HCT116 (cell line): Measurements from ENCODE around the gene OR10T2. TPM values are rescaled to one million over a fixed set of nuclear protein-coding genes. Genes with fewer than 3 reads are reported as not detected.

ENCODE experiments used
- ATAC-seq: fragments of 200-7000 bp; cut with Tn5 transposase; 2 replicates; pipeline ENCODE4 v1.9.1; 2020; ENCODE audit warnings: mild to moderate bottlenecking, moderate library complexity
- BruUV-seq: library from RNA; stranded (reverse); fragments of 400-500 nt; replicated peaks from 2 replicates; lab custom pipeline; 2021; lab: Mats Ljungman, UMichigan
- CTCF ChIA-PET: fragments of 300-600 bp; sonication (Branson Sonifier 250); formaldehyde crosslinking; loops from one replicate; lab custom pipeline; 2021; ENCODE audit warnings: antibody characterized with exemption; lab: Charles Lee
- POLR2A ChIA-PET: fragments of 300-600, 350-600 bp; sonication (Branson Sonifier 250); formaldehyde crosslinking; loops from one replicate; lab custom pipeline; 2021; ENCODE audit warnings: antibody characterized with exemption; lab: Charles Lee
- RAD21 ChIA-PET, 2 experiments: fragments of 300-600 bp; sonication (Branson Sonifier 250); formaldehyde crosslinking; loops; one replicate each; lab custom pipeline; 2023; ENCODE audit warnings: low total read pairs in 2 of 2; ENCODE audit not compliant: uncharacterized antibody in 2 of 2, unreplicated experiment in 2 of 2, low non-redundant PET in 1 of 2; lab: Charles Lee
- DNase-seq: peaks from one replicate; pipeline ENCODE4 v3.0.0-alpha.2; 2010; ENCODE audit warnings: low read depth, low spot score
- H2AFZ ChIP-seq: fragments of 200-600 bp; shearing (Covaris generic), sonication (generic); 2 replicates; pipeline ENCODE4 v1.6.1; 2017; ENCODE audit warnings: low read depth, mixed run types, mixed read lengths, antibody characterized with exemption, low read length; ENCODE audit not compliant: poor library complexity, severe bottlenecking
- H3K27ac ChIP-seq: 2 replicates; pipeline ENCODE4 v1.5.1; 2012; ENCODE audit warnings: low read depth, low read length
- H3K27me3 ChIP-seq: fragments of 200-600 bp; sonication (generic); 2 replicates; pipeline ENCODE4 v1.6.1; 2016; ENCODE audit warnings: mixed run types, low read length, mixed read lengths; ENCODE audit not compliant: insufficient read depth
- H3K36me3 ChIP-seq, 2 experiments: fragments of 200-500 bp in 1 of 2; fragments of 200-600 bp in 1 of 2; sonication (Bioruptor generic) in 1 of 2; sonication (generic) in 1 of 2; 2 replicates each; pipeline versions ENCODE4 v1.5.1 to v1.6.1; 2014 to 2016; ENCODE audit warnings: low read length in 2 of 2, inconsistent platforms in 1 of 2, mixed read lengths in 1 of 2, mixed run types in 1 of 2; ENCODE audit not compliant: insufficient read depth in 2 of 2, control insufficient read depth in 1 of 2
- H3K4me1 ChIP-seq, 2 experiments: fragments of 200-600 bp in 1 of 2; sonication (generic) in 1 of 2; 2 replicates each; pipeline versions ENCODE4 v1.5.1 to v1.6.1; 2012 to 2017; ENCODE audit warnings: low read length in 2 of 2, inconsistent platforms in 1 of 2, mild to moderate bottlenecking in 1 of 2, mixed read lengths in 1 of 2, mixed run types in 1 of 2, moderate library complexity in 1 of 2; ENCODE audit not compliant: insufficient read depth in 2 of 2, control insufficient read depth in 1 of 2
- H3K4me2 ChIP-seq: fragments of 200-600 bp; sonication (generic); 2 replicates; pipeline ENCODE4 v1.6.1; 2017; ENCODE audit warnings: mixed run types, low read length, mixed read lengths
- H3K4me3 ChIP-seq, 2 experiments: fragments of 200-600 bp in 1 of 2; sonication (generic) in 1 of 2; replicated peaks in 1 of 2; 2 replicates each; pipeline ENCODE4 v1.5.1; 2011 to 2016; ENCODE audit warnings: low read length in 2 of 2, control low read depth in 1 of 2, low read depth in 1 of 2, mild to moderate bottlenecking in 1 of 2, mixed read lengths in 1 of 2, mixed run types in 1 of 2
- H3K79me2 ChIP-seq: fragments of 200-600 bp; sonication (generic); 2 replicates; pipeline ENCODE4 v1.6.1; 2017; ENCODE audit warnings: mild to moderate bottlenecking, mixed run types, low read length, moderate library complexity, mixed read lengths; ENCODE audit not compliant: insufficient read depth
- H3K9ac ChIP-seq: fragments of 200-600 bp; sonication (generic); 2 replicates; pipeline ENCODE4 v1.6.1; 2016; ENCODE audit warnings: low read length, mixed read lengths
- H3K9me2 ChIP-seq: fragments of 200-600 bp; sonication (generic), shearing (Covaris generic); 2 replicates; pipeline ENCODE4 v1.6.1; 2017; ENCODE audit warnings: mixed run types, mild to moderate bottlenecking, moderate library complexity; ENCODE audit not compliant: insufficient read depth
- H3K9me3 ChIP-seq, 2 experiments: fragments of 200-500 bp in 1 of 2; fragments of 200-600 bp in 1 of 2; sonication (Bioruptor generic) in 1 of 2; sonication (generic) in 1 of 2; 2 replicates each; pipeline ENCODE4 v1.6.1; 2014 to 2017; ENCODE audit warnings: low read length in 2 of 2, mixed read lengths in 2 of 2, inconsistent platforms in 1 of 2, low read depth in 1 of 2, mild to moderate bottlenecking in 1 of 2, mixed run types in 1 of 2, moderate library complexity in 1 of 2; ENCODE audit not compliant: control insufficient read depth in 1 of 2, insufficient read depth in 1 of 2
- H4K20me1 ChIP-seq: fragments of 200-600 bp; sonication (generic), shearing (Covaris generic); 2 replicates; pipeline ENCODE4 v1.6.1; 2017; ENCODE audit warnings: mixed run types, mild to moderate bottlenecking, moderate library complexity; ENCODE audit not compliant: insufficient read depth
- CEBPB ChIP-seq: IDR thresholded peaks from 2 replicates; pipeline ENCODE4 v1.6.1; 2012; ENCODE audit warnings: low read depth
- EGR1 ChIP-seq: IDR thresholded peaks from 2 replicates; pipeline ENCODE4 v1.6.1; 2012; ENCODE audit warnings: low read depth
- EZH2 ChIP-seq: fragments of 200-600 bp; sonication (generic); IDR thresholded peaks from 2 replicates; pipeline ENCODE4 v1.6.1; 2017; ENCODE audit warnings: antibody characterized with exemption, mixed run types
- FOSL1 ChIP-seq: IDR thresholded peaks from 2 replicates; pipeline ENCODE4 v1.6.1; 2012; ENCODE audit warnings: low read depth
- POLR2A ChIP-seq: IDR thresholded peaks from 2 replicates; pipeline ENCODE4 v1.7.0; 2011; ENCODE audit warnings: borderline replicate concordance; ENCODE audit not compliant: insufficient read depth, insufficient read length; ENCODE audit errors: extremely low read depth
- POLR2AphosphoS5 ChIP-seq: IDR thresholded peaks from 2 replicates; pipeline ENCODE4 v1.6.1; 2011; ENCODE audit warnings: mild to moderate bottlenecking, low read depth, low read length, moderate library complexity
- SIN3A ChIP-seq: IDR thresholded peaks from 2 replicates; pipeline ENCODE4 v1.6.1; 2012; ENCODE audit warnings: low read depth
- SP1 ChIP-seq: IDR thresholded peaks from 2 replicates; pipeline ENCODE4 v1.6.1; 2012; ENCODE audit warnings: low read depth
- TCF7L2 ChIP-seq: IDR thresholded peaks from 2 replicates; pipeline ENCODE4 v1.7.0; 2011; ENCODE audit warnings: borderline replicate concordance, inconsistent platforms; ENCODE audit not compliant: insufficient read depth, insufficient read length; ENCODE audit errors: extremely low read depth
- ZFX ChIP-seq: fragments of 450-650 bp; IDR thresholded peaks from 2 replicates; pipeline ENCODE4 v1.6.1; 2017
- intact Hi-C: fragments of 100-400 bp; cut with micrococcal nuclease; formaldehyde crosslinking; loops from 2 replicates; pipeline ENCODE4 v1.10.0; 2022
- total RNA-seq: library from RNA; stranded (reverse); gene quantifications from one replicate; pipeline ENCODE4 v1.2.1, GENCODE V29; 2021; ENCODE audit not compliant: unreplicated experiment
- TF ChIP-seq, protein P1 (sequence below): IDR thresholded peaks from 2 replicates; pipeline ENCODE4 v1.6.1; 2012
- TF ChIP-seq, protein P2 (sequence below), 3 experiments: fragments of 200-600 bp in 1 of 3; sonication (generic) in 1 of 3; IDR thresholded peaks in 2 of 3; conservative IDR thresholded peaks in 1 of 3; 2 replicates each; pipeline ENCODE4 v1.5.1; 2012 to 2017; ENCODE audit warnings: low read depth in 2 of 3, low read length in 2 of 3, antibody characterized with exemption in 1 of 3, borderline replicate concordance in 1 of 3, control low read depth in 1 of 3, mild to moderate bottlenecking in 1 of 3, mixed read lengths in 1 of 3, mixed run types in 1 of 3, moderate library complexity in 1 of 3; ENCODE audit not compliant: insufficient read depth in 1 of 3
- TF ChIP-seq, protein P3 (sequence below): IDR thresholded peaks from 2 replicates; pipeline ENCODE4 v1.6.1; 2012

Gene OR10T2
- total RNA-seq, 1 experiment from 2014 or later: not detected

DNA sequence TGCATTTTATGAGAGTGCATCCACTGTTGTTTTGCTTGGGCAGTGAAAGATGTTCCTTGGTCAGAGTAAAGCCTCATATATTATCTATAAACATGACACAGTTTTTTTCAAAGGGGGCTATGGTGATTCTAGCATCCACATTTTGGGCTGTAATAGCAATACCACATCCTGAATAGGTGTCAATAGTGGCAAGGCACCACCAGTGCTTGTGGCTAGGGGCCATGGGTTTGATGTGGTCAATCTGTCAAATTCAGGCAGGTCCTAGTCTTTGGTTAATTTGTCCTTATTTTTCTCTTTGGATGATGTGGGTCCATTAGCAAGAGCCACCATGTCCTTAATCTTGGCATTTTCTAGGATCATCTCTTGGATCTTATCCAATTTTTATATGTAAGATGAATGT lies 32.5 kb downstream of the OR10T2 start (continued):
- TF ChIP-seq, protein P1, sequence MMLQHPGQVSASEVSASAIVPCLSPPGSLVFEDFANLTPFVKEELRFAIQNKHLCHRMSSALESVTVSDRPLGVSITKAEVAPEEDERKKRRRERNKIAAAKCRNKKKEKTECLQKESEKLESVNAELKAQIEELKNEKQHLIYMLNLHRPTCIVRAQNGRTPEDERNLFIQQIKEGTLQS: no peak
- TF ChIP-seq CEBPB: no peak
- TF ChIP-seq TCF7L2: no peak
- no peak for TF ChIP-seq EGR1
- no peak for TF ChIP-seq POLR2AphosphoS5
- TF ChIP-seq SP1: no peak
- no peak for TF ChIP-seq FOSL1

DNA sequence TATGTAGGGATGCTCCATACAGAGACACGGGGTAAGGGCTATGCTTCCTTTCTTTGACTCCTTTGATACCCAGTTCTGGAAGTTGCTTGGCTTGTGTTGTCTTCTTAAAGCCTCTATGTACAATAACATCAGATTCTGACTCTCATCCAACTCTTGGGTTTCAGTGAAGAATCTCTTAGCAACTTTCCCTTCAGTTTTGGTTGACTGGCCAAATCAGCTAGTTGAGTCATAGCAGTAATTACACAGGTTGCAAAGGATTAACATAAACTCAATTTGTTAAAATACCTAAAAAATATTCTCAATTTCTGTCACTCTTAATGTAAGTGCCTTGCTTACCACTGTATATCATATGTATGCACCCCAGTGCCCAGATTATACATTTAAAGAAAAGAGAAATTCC lies 36.3 kb downstream of the OR10T2 start:
- no peak overlapping the region for H3K27ac ChIP-seq
- ChIA-PET POLR2A (no interaction called here), CTCF (no interaction called here), RAD21 (no interaction called here)
- no peak overlapping the region for H3K4me2 ChIP-seq
- H3K9me3 ChIP-seq: no peaks in the 10 kb centered on the region
- TF ChIP-seq, protein P2, sequence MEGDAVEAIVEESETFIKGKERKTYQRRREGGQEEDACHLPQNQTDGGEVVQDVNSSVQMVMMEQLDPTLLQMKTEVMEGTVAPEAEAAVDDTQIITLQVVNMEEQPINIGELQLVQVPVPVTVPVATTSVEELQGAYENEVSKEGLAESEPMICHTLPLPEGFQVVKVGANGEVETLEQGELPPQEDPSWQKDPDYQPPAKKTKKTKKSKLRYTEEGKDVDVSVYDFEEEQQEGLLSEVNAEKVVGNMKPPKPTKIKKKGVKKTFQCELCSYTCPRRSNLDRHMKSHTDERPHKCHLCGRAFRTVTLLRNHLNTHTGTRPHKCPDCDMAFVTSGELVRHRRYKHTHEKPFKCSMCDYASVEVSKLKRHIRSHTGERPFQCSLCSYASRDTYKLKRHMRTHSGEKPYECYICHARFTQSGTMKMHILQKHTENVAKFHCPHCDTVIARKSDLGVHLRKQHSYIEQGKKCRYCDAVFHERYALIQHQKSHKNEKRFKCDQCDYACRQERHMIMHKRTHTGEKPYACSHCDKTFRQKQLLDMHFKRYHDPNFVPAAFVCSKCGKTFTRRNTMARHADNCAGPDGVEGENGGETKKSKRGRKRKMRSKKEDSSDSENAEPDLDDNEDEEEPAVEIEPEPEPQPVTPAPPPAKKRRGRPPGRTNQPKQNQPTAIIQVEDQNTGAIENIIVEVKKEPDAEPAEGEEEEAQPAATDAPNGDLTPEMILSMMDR (IDR thresholded peaks at IDR 0.05 in 2 of 3, conservative IDR thresholded peaks at IDR 0.05 in 1 of 3; ENCODE audit: borderline replicate concordance in 1 of 3, insufficient read depth in 1 of 3, low read depth in 2 of 3, low read length in 2 of 3): no peak
- TF ChIP-seq TCF7L2 (no peak), SIN3A (no peak), ZFX (no peak), POLR2A (no peak), EZH2 (no peak), CEBPB (no peak)
- TF ChIP-seq, protein P1: no peak
- TF ChIP-seq, protein P3, sequence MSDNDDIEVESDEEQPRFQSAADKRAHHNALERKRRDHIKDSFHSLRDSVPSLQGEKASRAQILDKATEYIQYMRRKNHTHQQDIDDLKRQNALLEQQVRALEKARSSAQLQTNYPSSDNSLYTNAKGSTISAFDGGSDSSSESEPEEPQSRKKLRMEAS: no peak
- H3K4me3 ChIP-seq: no peak overlapping the region
- no peak overlapping the region for H3K9ac ChIP-seq
- H4K20me1 ChIP-seq: no peaks in the 10 kb centered on the region
- ATAC-seq (no peak), DNase-seq (no peak)
- H3K9me2 ChIP-seq: no peaks in the 10 kb centered on the region
- no peak overlapping the region for H2AFZ ChIP-seq
- H3K79me2 ChIP-seq: no peaks in the 10 kb centered on the region
- BruUV-seq: no TSS peak
- no peaks in the 10 kb centered on the region for H3K36me3 ChIP-seq
- H3K4me1 ChIP-seq: no peaks in the 10 kb centered on the region
- H3K27me3 ChIP-seq: no peaks in the 10 kb centered on the region
- intact Hi-C loops: no loop called here
